ENCODE data around the gene ELL. TPM values are rescaled to one million over a fixed set of nuclear protein-coding genes. Genes with fewer than 3 reads are reported as not detected.

ELL gene
- polyA plus RNA-seq, 1 donor = 8.4 TPM

- DNase-seq = no peak
These were observed 15.6 kb downstream of the ELL start for GRCh38 chr19:18506101-18506930.

GRCh38 chr19:18504886-18505610 lies 16.8 kb downstream of the ELL start:
- DNase-seq = no peak

GRCh38 chr19:18503971-18504885 lies 17.6 kb downstream of the ELL start:
- DNase-seq = peak; percentile 68

- DNase-seq = no peak
These were observed 18.4 kb downstream of the ELL start for GRCh38 chr19:18503337-18503970.

GRCh38 chr19:18502638-18503294 lies 19.1 kb downstream of the ELL start:
- no peak for DNase-seq

- no peak for DNase-seq
These were observed 19.6 kb downstream of the ELL start for GRCh38 chr19:18502246-18502637.

GRCh38 chr19:18501832-18502231 lies 20.0 kb downstream of the ELL start:
- DNase-seq = no peak

GRCh38 chr19:18501351-18501750 lies 20.5 kb downstream of the ELL start:
- DNase-seq = no peak

- no peak for DNase-seq
These were observed 21.1 kb downstream of the ELL start for GRCh38 chr19:18500799-18501198.

- DNase-seq = no peak
These were observed 21.5 kb downstream of the ELL start for GRCh38 chr19:18500376-18500775.

GRCh38 chr19:18499055-18499775 lies 22.7 kb downstream of the ELL start:
- no peak for DNase-seq

GRCh38 chr19:18496980-18497256 lies 25.0 kb downstream of the ELL start:
- DNase-seq = no peak

- DNase-seq = no peak
These were observed 25.5 kb downstream of the ELL start for GRCh38 chr19:18496167-18496979.

- no peak for DNase-seq
These were observed 26.5 kb downstream of the ELL start for GRCh38 chr19:18495204-18495911.

- no peak for DNase-seq
These were observed 27.6 kb downstream of the ELL start for GRCh38 chr19:18494267-18494607.

- DNase-seq = no peak
These were observed 28.2 kb downstream of the ELL start for GRCh38 chr19:18493440-18494266.

- no peak for DNase-seq
These were observed 29.6 kb downstream of the ELL start for GRCh38 chr19:18491995-18492953.
